ENCODE data around the gene BAK1.
"Not testable (repeated sequence)": the region's sequence is repeated elsewhere in the genome, so short reads cannot be mapped to it uniquely, and the experiment has no call there.

The BAK1 gene

GRCh38 chr6:33570806-33571636 lies 9.1 kb downstream of the BAK1 start:
- Histone ChIP-seq H3K9me3 (ENCODE audit: control insufficient read depth, low read length) (no peaks in the 10 kb centered on the region), H3K4me3 (ENCODE audit: extremely low read depth, insufficient read depth, low read length, poor library complexity, severe bottlenecking) (peak overlapping the region; percentile 40), H3K36me3 (ENCODE audit: control insufficient read depth, insufficient read depth, low read length) (peaks cover 27% of the 10 kb centered on the region), H3K27ac (ENCODE audit: low read depth, low read length, severe bottlenecking) (peak overlapping the region; percentile 46), H3K4me1 (ENCODE audit: control insufficient read depth, insufficient read depth, low read length, poor library complexity, severe bottlenecking) (no peaks in the 10 kb centered on the region)
- WGBS, 2 experiments (ENCODE audit: insufficient coverage in 2 of 2): 4 to 6% methylated on average over 40 to 41 of the region's 44 CpGs

- Histone ChIP-seq H3K4me3 (ENCODE audit: extremely low read depth, insufficient read depth, low read length, poor library complexity, severe bottlenecking) (no peak overlapping the region), H3K9me3 (ENCODE audit: control insufficient read depth, low read length) (no peaks in the 10 kb centered on the region), H3K27ac (ENCODE audit: low read depth, low read length, severe bottlenecking) (no peak overlapping the region), H3K4me1 (ENCODE audit: control insufficient read depth, insufficient read depth, low read length, poor library complexity, severe bottlenecking) (no peaks in the 10 kb centered on the region), H3K36me3 (ENCODE audit: control insufficient read depth, insufficient read depth, low read length) (peaks cover 7% of the 10 kb centered on the region)
- WGBS, 2 experiments (ENCODE audit: insufficient coverage in 2 of 2): 97 to 100% methylated on average over 2 to 3 of the region's 6 CpGs
Observed at GRCh38 chr6:33568826-33569570, 11.1 kb downstream of the BAK1 start.

GRCh38 chr6:33567836-33568235 lies 12.2 kb downstream of the BAK1 start:
- Histone ChIP-seq H3K36me3 (ENCODE audit: control insufficient read depth, insufficient read depth, low read length) (peaks cover 4% of the 10 kb centered on the region), H3K4me3 (ENCODE audit: extremely low read depth, insufficient read depth, low read length, poor library complexity, severe bottlenecking) (no peak overlapping the region), H3K9me3 (ENCODE audit: control insufficient read depth, low read length) (no peaks in the 10 kb centered on the region), H3K4me1 (ENCODE audit: control insufficient read depth, insufficient read depth, low read length, poor library complexity, severe bottlenecking) (no peaks in the 10 kb centered on the region), H3K27ac (ENCODE audit: low read depth, low read length, severe bottlenecking) (no peak overlapping the region)
- WGBS, 2 experiments (ENCODE audit: insufficient coverage in 2 of 2): 81 to 82% methylated on average over 6 to 8 of the region's 8 CpGs

- Histone ChIP-seq H3K36me3 (ENCODE audit: control insufficient read depth, insufficient read depth, low read length) (no peaks in the 10 kb centered on the region), H3K9me3 (ENCODE audit: control insufficient read depth, low read length) (no peaks in the 10 kb centered on the region), H3K4me1 (ENCODE audit: control insufficient read depth, insufficient read depth, low read length, poor library complexity, severe bottlenecking) (no peaks in the 10 kb centered on the region), H3K4me3 (ENCODE audit: extremely low read depth, insufficient read depth, low read length, poor library complexity, severe bottlenecking) (no peak overlapping the region), H3K27ac (ENCODE audit: low read depth, low read length, severe bottlenecking) (no peak overlapping the region)
- whole genome bisulfite sequencing, 2 experiments (ENCODE audit: insufficient coverage in 2 of 2): 75 to 89% methylated on average over 4 to 7 of the region's 11 CpGs
Observed at GRCh38 chr6:33566182-33567084, 13.6 kb downstream of the BAK1 start.

DNA sequence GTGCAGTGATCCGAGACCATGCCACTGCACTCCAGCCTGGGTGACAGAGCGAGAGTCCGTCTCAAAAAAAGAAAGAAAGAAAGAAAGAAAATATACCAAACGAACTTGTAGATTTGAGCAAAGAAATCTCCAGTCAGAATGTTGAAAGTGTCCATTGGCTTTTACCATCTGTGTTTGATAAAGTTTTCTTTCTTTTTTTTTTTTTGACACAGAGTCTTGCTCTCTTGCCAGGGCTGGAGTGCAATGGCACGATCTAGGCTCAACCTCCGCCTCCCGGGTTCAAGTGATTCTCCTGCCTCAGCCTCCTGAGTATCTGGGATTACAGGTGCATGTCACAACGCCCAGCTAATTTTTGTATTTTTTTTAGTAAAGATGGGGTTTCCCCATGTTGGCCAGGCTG lies 21.3 kb downstream of the BAK1 start:
- Histone ChIP-seq H3K36me3 (ENCODE audit: control insufficient read depth, insufficient read depth, low read length) (no peaks in the 10 kb centered on the region), H3K4me1 (ENCODE audit: control insufficient read depth, insufficient read depth, low read length, poor library complexity, severe bottlenecking) (no peaks in the 10 kb centered on the region), H3K9me3 (ENCODE audit: control insufficient read depth, low read length) (peaks cover 4% of the 10 kb centered on the region), H3K4me3 (ENCODE audit: extremely low read depth, insufficient read depth, low read length, poor library complexity, severe bottlenecking) (no peak overlapping the region), H3K27ac (ENCODE audit: low read depth, low read length, severe bottlenecking) (no peak overlapping the region)
- 94 to 98% methylated on average over 8 of the region's 8 CpGs for WGBS, 2 experiments (ENCODE audit: insufficient coverage in 2 of 2)

GRCh38 chr6:33557376-33557775 lies 22.7 kb downstream of the BAK1 start:
- Histone ChIP-seq H3K4me1 (ENCODE audit: control insufficient read depth, insufficient read depth, low read length, poor library complexity, severe bottlenecking) (no peaks in the 10 kb centered on the region), H3K4me3 (ENCODE audit: extremely low read depth, insufficient read depth, low read length, poor library complexity, severe bottlenecking) (no peak overlapping the region), H3K36me3 (ENCODE audit: control insufficient read depth, insufficient read depth, low read length) (no peaks in the 10 kb centered on the region), H3K27ac (ENCODE audit: low read depth, low read length, severe bottlenecking) (no peak overlapping the region), H3K9me3 (ENCODE audit: control insufficient read depth, low read length) (peaks cover 4% of the 10 kb centered on the region)
- 96 to 98% methylated on average over 4 of the region's 4 CpGs for WGBS, 2 experiments (ENCODE audit: insufficient coverage in 2 of 2)

GRCh38 chr6:33552883-33553282 lies 27.2 kb downstream of the BAK1 start:
- not testable (repeated sequence) for H3K4me3 ChIP-seq (ENCODE audit: extremely low read depth, insufficient read depth, low read length, poor library complexity, severe bottlenecking); H3K4me1 ChIP-seq (ENCODE audit: control insufficient read depth, insufficient read depth, low read length, poor library complexity, severe bottlenecking); H3K27ac ChIP-seq (ENCODE audit: low read depth, low read length, severe bottlenecking); H3K9me3 ChIP-seq (ENCODE audit: control insufficient read depth, low read length); H3K36me3 ChIP-seq (ENCODE audit: control insufficient read depth, insufficient read depth, low read length)
- 81 to 83% methylated on average over 2 to 3 of the region's 3 CpGs for WGBS, 2 experiments (ENCODE audit: insufficient coverage in 2 of 2)

DNA sequence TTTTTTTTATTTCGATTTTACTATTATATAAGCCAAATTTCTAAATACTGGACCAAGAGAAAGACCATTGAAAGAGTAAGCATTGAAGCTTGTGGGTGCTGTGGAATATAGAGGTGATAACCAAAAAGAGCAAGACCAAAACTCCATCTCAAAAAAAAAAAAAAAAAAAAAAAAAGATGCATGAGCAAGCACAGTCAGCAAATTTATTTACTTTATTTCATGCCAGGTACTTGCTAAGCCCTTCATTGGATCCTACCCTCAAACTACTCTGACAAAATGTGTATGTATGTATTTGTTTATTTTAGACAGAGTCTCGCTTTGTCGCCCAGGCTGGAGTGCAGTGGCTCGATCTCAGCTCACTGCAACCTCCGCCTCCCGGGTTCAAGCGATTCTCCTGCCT lies 27.8 kb downstream of the BAK1 start:
- H3K4me1 ChIP-seq (ENCODE audit: control insufficient read depth, insufficient read depth, low read length, poor library complexity, severe bottlenecking): peaks cover 5% of the 10 kb centered on the region
- no peaks in the 10 kb centered on the region for H3K36me3 ChIP-seq (ENCODE audit: control insufficient read depth, insufficient read depth, low read length)
- no peaks in the 10 kb centered on the region for H3K9me3 ChIP-seq (ENCODE audit: control insufficient read depth, low read length)
- no peak overlapping the region for H3K4me3 ChIP-seq (ENCODE audit: extremely low read depth, insufficient read depth, low read length, poor library complexity, severe bottlenecking)
- WGBS, 2 experiments (ENCODE audit: insufficient coverage in 2 of 2): 87% methylated on average over 5 of the region's 7 CpGs; no CpG with 5 or more reads in 1 of the 2 experiments
- H3K27ac ChIP-seq (ENCODE audit: low read depth, low read length, severe bottlenecking): no peak overlapping the region

- H3K27ac ChIP-seq (ENCODE audit: low read depth, low read length, severe bottlenecking): no peak overlapping the region
- no peaks in the 10 kb centered on the region for H3K9me3 ChIP-seq (ENCODE audit: control insufficient read depth, low read length)
- no peaks in the 10 kb centered on the region for H3K36me3 ChIP-seq (ENCODE audit: control insufficient read depth, insufficient read depth, low read length)
- H3K4me1 ChIP-seq (ENCODE audit: control insufficient read depth, insufficient read depth, low read length, poor library complexity, severe bottlenecking): peaks cover 5% of the 10 kb centered on the region
- no peak overlapping the region for H3K4me3 ChIP-seq (ENCODE audit: extremely low read depth, insufficient read depth, low read length, poor library complexity, severe bottlenecking)
- 76 to 78% methylated on average over 1 to 2 of the region's 2 CpGs for WGBS, 2 experiments (ENCODE audit: insufficient coverage in 2 of 2)
Observed at GRCh38 chr6:33551538-33551937, 28.5 kb downstream of the BAK1 start.

DNA sequence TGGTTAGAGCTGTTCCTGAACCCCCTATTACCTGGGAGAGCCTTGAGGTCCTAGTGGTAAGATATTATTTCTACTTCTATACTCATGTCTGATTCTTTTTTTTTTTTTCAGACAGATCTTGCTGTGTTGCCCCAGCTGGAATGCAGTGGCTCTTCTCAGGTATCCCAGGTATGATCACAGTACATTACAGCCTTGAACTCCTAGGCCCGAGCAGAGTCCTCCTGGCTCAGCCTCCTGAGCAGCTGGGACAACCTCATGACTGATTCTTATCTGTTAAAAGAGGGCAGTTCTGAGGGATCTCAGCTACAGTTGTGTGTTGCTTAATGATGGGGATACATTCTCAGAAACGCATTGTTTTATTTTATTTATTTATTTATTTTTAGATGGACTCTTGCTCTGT lies 30.2 kb downstream of the BAK1 start:
- H3K4me1 ChIP-seq (ENCODE audit: control insufficient read depth, insufficient read depth, low read length, poor library complexity, severe bottlenecking): peaks cover 5% of the 10 kb centered on the region
- no peaks in the 10 kb centered on the region for H3K9me3 ChIP-seq (ENCODE audit: control insufficient read depth, low read length)
- H3K36me3 ChIP-seq (ENCODE audit: control insufficient read depth, insufficient read depth, low read length): no peaks in the 10 kb centered on the region
- WGBS, 2 experiments (ENCODE audit: insufficient coverage in 2 of 2): 90 to 100% methylated on average over 1 of the region's 2 CpGs
- H3K27ac ChIP-seq (ENCODE audit: low read depth, low read length, severe bottlenecking): no peak overlapping the region
- H3K4me3 ChIP-seq (ENCODE audit: extremely low read depth, insufficient read depth, low read length, poor library complexity, severe bottlenecking): no peak overlapping the region

All from mesodermal cell (in vitro differentiated cells).